Measurements from ENCODE around the gene ARHGEF28. TPM values are rescaled to one million over a fixed set of nuclear protein-coding genes. Genes with fewer than 3 reads are reported as not detected.

ARHGEF28 gene
- total and polyA plus RNA-seq, 2 of the 13 experiments (the other 11 are each of a cell fraction or from before 2014, with no cell fraction given), result 17.4 to 34.1 TPM

- TF ChIP-seq GPBP1L1 (CRISPR knock-in tag; IDR thresholded peaks at IDR 0.05), result no peak
- TF ChIP-seq BORCS8-MEF2B (CRISPR knock-in tag; IDR thresholded peaks at IDR 0.05), result no peak
- TF ChIP-seq ZNF879 (CRISPR knock-in tag; IDR thresholded peaks at IDR 0.05), result no peak
- TF ChIP-seq ARNTL (CRISPR knock-in tag; IDR thresholded peaks at IDR 0.05), result 0 out of 2 replicates have a peak, but pooled peaks have one; percentile 27
- no peak for TF ChIP-seq ZNF382 (CRISPR knock-in tag; IDR thresholded peaks at IDR 0.05; ENCODE audit: borderline replicate concordance)
- no peak for TF ChIP-seq ZNF576 (CRISPR knock-in tag; IDR thresholded peaks at IDR 0.05)
- TF ChIP-seq KDM6A (CRISPR knock-in tag; IDR thresholded peaks at IDR 0.05; ENCODE audit: low read depth), result 0 out of 2 replicates have a peak, but pooled peaks have one; percentile 38
- no peak for TF ChIP-seq SAFB2 (CRISPR knock-in tag; IDR thresholded peaks at IDR 0.05; ENCODE audit: borderline replicate concordance, low read depth)
- peak; percentile 60; the same call in 1 of the 2 replicates for TF ChIP-seq ERF (CRISPR knock-in tag; IDR thresholded peaks at IDR 0.05)
- no peak for TF ChIP-seq HNRNPK (IDR thresholded peaks at IDR 0.05; ENCODE audit: low read depth, low read length, poor library complexity, severe bottlenecking)
- no peak for TF ChIP-seq ELF4 (CRISPR knock-in tag; IDR thresholded peaks at IDR 0.05; ENCODE audit: borderline replicate concordance)
- TF ChIP-seq ZSCAN5A (CRISPR knock-in tag; IDR thresholded peaks at IDR 0.05; ENCODE audit: borderline replicate concordance), result no peak
- peak; percentile 38; the same call in 1 of the 2 replicates for TF ChIP-seq DPF2 (CRISPR knock-in tag; IDR thresholded peaks at IDR 0.05; ENCODE audit: borderline replicate concordance, low read depth)
- TF ChIP-seq HOXD1 (CRISPR knock-in tag; IDR thresholded peaks at IDR 0.05), result 0 out of 2 replicates have a peak, but pooled peaks have one; percentile 44
- no peak for TF ChIP-seq ZNF703 (CRISPR knock-in tag; IDR thresholded peaks at IDR 0.05; ENCODE audit: borderline replicate concordance)
- peak; percentile 85 for TF ChIP-seq ZNF652 (CRISPR knock-in tag; IDR thresholded peaks at IDR 0.05; ENCODE audit: borderline replicate concordance, low read depth)
- peak; percentile 16 for TF ChIP-seq SKI (IDR thresholded peaks at IDR 0.05; ENCODE audit: partially characterized antibody)
- TF ChIP-seq HBP1 (CRISPR knock-in tag; IDR thresholded peaks at IDR 0.05; ENCODE audit: low read depth), result no peak
- no peak for TF ChIP-seq HNRNPLL (IDR thresholded peaks at IDR 0.05; ENCODE audit: low read depth, low read length, poor library complexity, severe bottlenecking)
Observed at GRCh38 chr5:73858054-73858453, 232.1 kb downstream of the ARHGEF28 start (continued).
